H9 (cell line): Measurements from ENCODE around the gene PNPLA7. TPM values are rescaled to one million over a fixed set of nuclear protein-coding genes. Genes with fewer than 3 reads are reported as not detected.

Experiments used
- DNase-seq: peaks from one replicate; pipeline ENCODE4 v3.0.0-alpha.2; 2017
- H2AFZ ChIP-seq: one replicate; pipeline ENCODE4 v1.6.1; 2013; ENCODE audit warnings: mild to moderate bottlenecking, low read length, control low read depth, moderate library complexity
- H2AK5ac ChIP-seq: 2 replicates; pipeline ENCODE4 v1.6.1; 2013; ENCODE audit warnings: low read length, control low read depth, mixed read lengths; ENCODE audit not compliant: insufficient read length
- H2BK120ac ChIP-seq: one replicate; pipeline ENCODE4 v1.6.1; 2013; ENCODE audit warnings: low read depth, mild to moderate bottlenecking, low read length, control low read depth, inconsistent platforms; ENCODE audit not compliant: poor library complexity, severe bottlenecking
- H2BK12ac ChIP-seq: 2 replicates; pipeline ENCODE4 v1.6.1; 2013; ENCODE audit warnings: low read length, control low read depth, mixed read lengths, low read depth; ENCODE audit not compliant: insufficient read length
- H2BK15ac ChIP-seq: 2 replicates; pipeline ENCODE4 v1.6.1; 2013; ENCODE audit warnings: low read depth, low read length, control low read depth
- H2BK20ac ChIP-seq: one replicate; pipeline ENCODE4 v1.6.1; 2013; ENCODE audit warnings: low read depth, mild to moderate bottlenecking, low read length, control low read depth, inconsistent platforms; ENCODE audit not compliant: poor library complexity, severe bottlenecking
- H2BK5ac ChIP-seq: 2 replicates; pipeline ENCODE4 v1.6.1; 2013; ENCODE audit warnings: low read length, control low read depth, mixed read lengths; ENCODE audit not compliant: insufficient read length
- H3K14ac ChIP-seq: 2 replicates; pipeline ENCODE4 v1.6.1; 2013; ENCODE audit warnings: low read length, control low read depth; ENCODE audit not compliant: insufficient read depth
- H3K18ac ChIP-seq: 2 replicates; pipeline ENCODE4 v1.6.1; 2013; ENCODE audit warnings: low read depth, mild to moderate bottlenecking, mixed read lengths, low read length, control low read depth; ENCODE audit not compliant: insufficient read length
- H3K23ac ChIP-seq: 2 replicates; pipeline ENCODE4 v1.6.1; 2013; ENCODE audit warnings: low read length, control low read depth, mixed read lengths, low read depth; ENCODE audit not compliant: insufficient read length
- H3K23me2 ChIP-seq: 2 replicates; pipeline ENCODE4 v1.6.1; 2013; ENCODE audit warnings: low read depth, mild to moderate bottlenecking, mixed read lengths, low read length, control low read depth; ENCODE audit not compliant: insufficient read length, poor library complexity, severe bottlenecking
- H3K27ac ChIP-seq: 2 replicates; pipeline ENCODE4 v1.5.1; 2013; ENCODE audit warnings: low read length, control low read depth, mixed read lengths, low read depth; ENCODE audit not compliant: insufficient read length
- H3K27me3 ChIP-seq: 2 replicates; pipeline ENCODE4 v1.6.1; 2013; ENCODE audit warnings: low read length, control low read depth, inconsistent platforms; ENCODE audit not compliant: insufficient read depth
- H3K4ac ChIP-seq: 2 replicates; pipeline ENCODE4 v1.6.1; 2013; ENCODE audit warnings: low read depth, mild to moderate bottlenecking, control low read depth, inconsistent platforms, low read length, moderate library complexity
- H3K4me1 ChIP-seq: 2 replicates; pipeline ENCODE4 v1.6.1; 2013; ENCODE audit warnings: low read length, control low read depth, inconsistent platforms; ENCODE audit not compliant: insufficient read depth
- H3K4me2 ChIP-seq: 2 replicates; pipeline ENCODE4 v1.6.1; 2013; ENCODE audit warnings: low read length, control low read depth, mixed read lengths; ENCODE audit not compliant: insufficient read length, insufficient read depth
- H3K56ac ChIP-seq: 2 replicates; pipeline ENCODE4 v1.6.1; 2013; ENCODE audit warnings: low read depth, mild to moderate bottlenecking, mixed read lengths, low read length, control low read depth; ENCODE audit not compliant: insufficient read length
- H3K79me1 ChIP-seq: 2 replicates; pipeline ENCODE4 v1.6.1; 2013; ENCODE audit warnings: low read depth, mild to moderate bottlenecking, moderate library complexity, low read length, control low read depth, inconsistent platforms; ENCODE audit not compliant: insufficient read depth, poor library complexity, severe bottlenecking
- H3K79me2 ChIP-seq: 2 replicates; pipeline ENCODE4 v1.6.1; 2013; ENCODE audit warnings: low read length, control low read depth, inconsistent platforms; ENCODE audit not compliant: insufficient read depth
- H3K9ac ChIP-seq: 2 replicates; pipeline ENCODE4 v1.6.1; 2013; ENCODE audit warnings: low read length, control low read depth, mixed read lengths; ENCODE audit not compliant: insufficient read length; ENCODE audit errors: extremely low read depth
- H3K9me3 ChIP-seq: one replicate; pipeline ENCODE4 v1.6.1; 2013; ENCODE audit warnings: low read depth, low read length, inconsistent platforms; ENCODE audit not compliant: control insufficient read depth
- H3T11ph ChIP-seq: one replicate; pipeline ENCODE4 v1.6.1; 2013; ENCODE audit warnings: mild to moderate bottlenecking, low read length, control low read depth, inconsistent platforms
- H4K20me1 ChIP-seq: one replicate; pipeline ENCODE4 v1.6.1; 2013; ENCODE audit not compliant: control insufficient read depth, insufficient read length, insufficient read depth
- H4K5ac ChIP-seq: 2 replicates; pipeline ENCODE4 v1.6.1; 2013; ENCODE audit warnings: low read depth, mild to moderate bottlenecking, mixed read lengths, low read length, control low read depth; ENCODE audit not compliant: insufficient read length
- H4K8ac ChIP-seq: replicated peaks from 2 replicates; pipeline ENCODE4 v1.6.1; 2013; ENCODE audit warnings: low read length, control low read depth, mixed read lengths, low read depth; ENCODE audit not compliant: insufficient read length
- H4K91ac ChIP-seq: 2 replicates; pipeline ENCODE4 v1.6.1; 2013; ENCODE audit warnings: low read depth, mild to moderate bottlenecking, moderate library complexity, mixed read lengths, low read length, control low read depth; ENCODE audit not compliant: insufficient read length
- H3K27ac Mint-ChIP-seq, 3 experiments: 2 replicates in 2 of 3; 3 replicates in 1 of 3; pipeline ENCODE4 v1.8.0; 2020 to 2021; ENCODE audit warnings: mixed read lengths in 3 of 3, mild to moderate bottlenecking in 1 of 3, moderate library complexity in 1 of 3
- H3K27me3 Mint-ChIP-seq: 2 replicates; pipeline ENCODE4 v1.8.0; 2021; ENCODE audit warnings: low read depth, mild to moderate bottlenecking, moderate library complexity, mixed read lengths
- H3K36me3 Mint-ChIP-seq, 3 experiments: 2 replicates in 2 of 3; 3 replicates in 1 of 3; pipeline ENCODE4 v1.8.0; 2020 to 2021; ENCODE audit warnings: low read depth in 3 of 3, mixed read lengths in 3 of 3; ENCODE audit not compliant: insufficient read depth in 1 of 3
- H3K4me1 Mint-ChIP-seq, 2 experiments: 2 replicates each; pipeline ENCODE4 v1.8.0; 2020; ENCODE audit warnings: mixed read lengths in 2 of 2
- H3K4me3 Mint-ChIP-seq, 2 experiments: 2 replicates in 1 of 2; 3 replicates in 1 of 2; pipeline ENCODE4 v1.8.0; 2020 to 2021; ENCODE audit warnings: mild to moderate bottlenecking in 2 of 2, mixed read lengths in 2 of 2, moderate library complexity in 1 of 2
- H3K9me3 Mint-ChIP-seq, 2 experiments: 2 replicates in 1 of 2; 3 replicates in 1 of 2; pipeline ENCODE4 v1.8.0; 2020; ENCODE audit warnings: mild to moderate bottlenecking in 2 of 2, mixed read lengths in 2 of 2, moderate library complexity in 1 of 2
- CTCF ChIP-seq: fragments of 200-600 bp; sonication (generic); conservative IDR thresholded peaks from 3 replicates; pipeline ENCODE4 v1.8.0; 2021; ENCODE audit warnings: antibody characterized with exemption, mild to moderate bottlenecking
- WGBS: extraction: QIAGEN DNeasy Blood & Tissue Kit; methylation state at CpG from one replicate; pipeline ENCODE4 v1.1.7; 2013; ENCODE audit warnings: missing lambda C conversion rate, low lambda C conversion rate, mixed read lengths; ENCODE audit not compliant: insufficient read length; ENCODE audit errors: extremely low coverage; 5-methylcytosine and 5-hydroxymethylcytosine counted together
- total RNA-seq: library from RNA; stranded (reverse); gene quantifications from 2 replicates; pipeline ENCODE4 v1.2.1, GENCODE V29; 2021

The PNPLA7 gene
- total RNA-seq, 1 experiment from 2014 or later: 1.8 TPM

GRCh38 chr9:137463931-137464290 lies 86.3 kb downstream of the PNPLA7 start:
- no peak overlapping the region for H2BK15ac ChIP-seq
- Mint-ChIP-seq H3K36me3 (no peaks in the 10 kb centered on the region), H3K27me3 (peaks cover 34% of the 10 kb centered on the region), H3K4me1 (peaks cover 0 to 2% of the 10 kb centered on the region in 2 experiments; a peak in 1 of 4 replicates), H3K27ac (no peak overlapping the region), H3K9me3 (no peaks in the 10 kb centered on the region), H3K4me3 (no peak overlapping the region)
- no peak overlapping the region for H4K8ac ChIP-seq
- H3K4me2 ChIP-seq: no peak overlapping the region
- no peak overlapping the region for H2BK120ac ChIP-seq
- DNase-seq: no peak
- H3K23ac ChIP-seq: no peak overlapping the region
- H4K20me1 ChIP-seq: no peaks in the 10 kb centered on the region
- H3K18ac ChIP-seq: no peak overlapping the region
- H3K79me1 ChIP-seq: no peaks in the 10 kb centered on the region
- WGBS: no CpG with 5 or more reads among the region's 18 CpGs
- H3K56ac ChIP-seq: no peak overlapping the region
- no peak overlapping the region for H2AK5ac ChIP-seq
- no peak overlapping the region for H2AFZ ChIP-seq
- no peaks in the 10 kb centered on the region for H3K79me2 ChIP-seq
- no peaks in the 10 kb centered on the region for H3K4me1 ChIP-seq
- H3K27me3 ChIP-seq: no peaks in the 10 kb centered on the region; the same call in 1 of the 2 replicates
- H3K9ac ChIP-seq: no peak overlapping the region
- H3T11ph ChIP-seq: no peak overlapping the region
- H2BK12ac ChIP-seq: no peak overlapping the region
- no peak overlapping the region for H2BK20ac ChIP-seq
- no peak overlapping the region for H3K4ac ChIP-seq
- H3K9me3 ChIP-seq: no peaks in the 10 kb centered on the region
- H3K23me2 ChIP-seq: peaks cover 5% of the 10 kb centered on the region
- no peak overlapping the region for H4K91ac ChIP-seq
- no peak overlapping the region for H2BK5ac ChIP-seq
- no peak overlapping the region for H4K5ac ChIP-seq
- no peak overlapping the region for H3K14ac ChIP-seq
- H3K27ac ChIP-seq: no peak overlapping the region
- TF ChIP-seq CTCF: no peak
